ENCODE results near the gene IRAK2.

Gene IRAK2

GRCh38 chr3:10280177-10280529 lies 115.4 kb downstream of the IRAK2 start:
- no peak overlapping the region for H3K27ac ChIP-seq
- POLR2A ChIA-PET (ENCODE audit: low non-redundant PET), result no interaction called here
- CTCF ChIA-PET, result interaction anchor here (1.3 kb wide), 1 partner anchor 253 kb away, joined by 3 read pairs; no protein-coding TSS in a partner anchor
- TF ChIP-seq, protein P1, sequence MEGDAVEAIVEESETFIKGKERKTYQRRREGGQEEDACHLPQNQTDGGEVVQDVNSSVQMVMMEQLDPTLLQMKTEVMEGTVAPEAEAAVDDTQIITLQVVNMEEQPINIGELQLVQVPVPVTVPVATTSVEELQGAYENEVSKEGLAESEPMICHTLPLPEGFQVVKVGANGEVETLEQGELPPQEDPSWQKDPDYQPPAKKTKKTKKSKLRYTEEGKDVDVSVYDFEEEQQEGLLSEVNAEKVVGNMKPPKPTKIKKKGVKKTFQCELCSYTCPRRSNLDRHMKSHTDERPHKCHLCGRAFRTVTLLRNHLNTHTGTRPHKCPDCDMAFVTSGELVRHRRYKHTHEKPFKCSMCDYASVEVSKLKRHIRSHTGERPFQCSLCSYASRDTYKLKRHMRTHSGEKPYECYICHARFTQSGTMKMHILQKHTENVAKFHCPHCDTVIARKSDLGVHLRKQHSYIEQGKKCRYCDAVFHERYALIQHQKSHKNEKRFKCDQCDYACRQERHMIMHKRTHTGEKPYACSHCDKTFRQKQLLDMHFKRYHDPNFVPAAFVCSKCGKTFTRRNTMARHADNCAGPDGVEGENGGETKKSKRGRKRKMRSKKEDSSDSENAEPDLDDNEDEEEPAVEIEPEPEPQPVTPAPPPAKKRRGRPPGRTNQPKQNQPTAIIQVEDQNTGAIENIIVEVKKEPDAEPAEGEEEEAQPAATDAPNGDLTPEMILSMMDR (conservative IDR thresholded peaks at IDR 0.05; ENCODE audit: low read depth), result no peak
- no peak for DNase-seq (ENCODE audit: low spot score)

GRCh38 chr3:10280571-10280970 lies 115.9 kb downstream of the IRAK2 start:
- TF ChIP-seq, protein P1 (conservative IDR thresholded peaks at IDR 0.05; ENCODE audit: low read depth), result no peak
- ChIA-PET CTCF (interaction anchor here (0.6 to 1.3 kb wide), 2 partner anchors 22 to 253 kb away, joined by 3 read pairs; no protein-coding TSS in a partner anchor), POLR2A (ENCODE audit: low non-redundant PET) (no interaction called here)
- DNase-seq (ENCODE audit: low spot score), result no peak
- no peak overlapping the region for H3K27ac ChIP-seq

GRCh38 chr3:10281951-10282350 lies 117.2 kb downstream of the IRAK2 start:
- POLR2A ChIA-PET (ENCODE audit: low non-redundant PET), result no interaction called here
- no peak overlapping the region for H3K27ac ChIP-seq

GRCh38 chr3:10283638-10284037 lies 118.9 kb downstream of the IRAK2 start:
- TF ChIP-seq, protein P1 (conservative IDR thresholded peaks at IDR 0.05; ENCODE audit: low read depth), result no peak
- no peak for DNase-seq (ENCODE audit: low spot score)
- 0 out of 2 replicates have a peak overlapping the region, but pooled peaks have one; percentile 3 for H3K27ac ChIP-seq
- POLR2A ChIA-PET (ENCODE audit: low non-redundant PET), result no interaction called here
- CTCF ChIA-PET, result no interaction called here

More at GRCh38 chr3:10281951-10282350, 117.2 kb downstream of the IRAK2 start:
- CTCF ChIA-PET, result no interaction called here
- TF ChIP-seq, protein P1 (conservative IDR thresholded peaks at IDR 0.05; ENCODE audit: low read depth), result no peak
- DNase-seq (ENCODE audit: low spot score), result no peak

- ChIA-PET POLR2A (ENCODE audit: low non-redundant PET) (no interaction called here), CTCF (no interaction called here)
- DNase-seq (ENCODE audit: low spot score), result no peak
- TF ChIP-seq, protein P1 (conservative IDR thresholded peaks at IDR 0.05; ENCODE audit: low read depth), result no peak
- H3K27ac ChIP-seq, result no peak overlapping the region
These were observed 119.8 kb downstream of the IRAK2 start for GRCh38 chr3:10284496-10284895.

GRCh38 chr3:10285272-10286132 lies 120.8 kb downstream of the IRAK2 start:
- no peak for DNase-seq (ENCODE audit: low spot score)
- H3K27ac ChIP-seq, result no peak overlapping the region
- TF ChIP-seq, protein P1 (conservative IDR thresholded peaks at IDR 0.05; ENCODE audit: low read depth), result no peak
- POLR2A ChIA-PET (ENCODE audit: low non-redundant PET), result no interaction called here
- CTCF ChIA-PET, result no interaction called here

Measured in RWPE1 (cell line).